ENCODE data around the gene B4GALT5.
A peak's percentile ranks its signal among the peaks of the same experiment; 100 is the strongest.
"Not testable (repeated sequence)": the region's sequence is repeated elsewhere in the genome, so short reads cannot be mapped to it uniquely, and the experiment has no call there.

B4GALT5 gene

GRCh38 chr20:49631856-49632418 is 81.7 kb downstream of the B4GALT5 start:
- no peak overlapping the region for H3K27ac ChIP-seq
- no peak for TF ChIP-seq CTCF (IDR thresholded peaks at IDR 0.05)
- no peak overlapping the region for H3K4me3 ChIP-seq
- no peak for DNase-seq (ENCODE audit: low spot score)

- DNase-seq (ENCODE audit: low spot score), result no peak
- no peak for TF ChIP-seq CTCF (IDR thresholded peaks at IDR 0.05)
- Histone ChIP-seq H3K4me3 (no peak overlapping the region), H3K27ac (peak overlapping the region in 1 of 2 donors; percentile 2)
Observed at GRCh38 chr20:49631061-49631716, 82.5 kb downstream of the B4GALT5 start.

- Histone ChIP-seq H3K4me3 (no peak overlapping the region), H3K27ac (no peak overlapping the region)
- TF ChIP-seq CTCF (IDR thresholded peaks at IDR 0.05), result no peak
- no peak for DNase-seq (ENCODE audit: low spot score)
Observed at GRCh38 chr20:49630396-49630951, 83.2 kb downstream of the B4GALT5 start.

- Histone ChIP-seq H3K4me3 (no peak overlapping the region), H3K27ac (no peak overlapping the region)
- no peak for DNase-seq (ENCODE audit: low spot score)
- no peak for TF ChIP-seq CTCF (IDR thresholded peaks at IDR 0.05)
Observed at GRCh38 chr20:49629606-49630005, 84.1 kb downstream of the B4GALT5 start.

- DNase-seq (ENCODE audit: low spot score); H3K4me3 ChIP-seq: not testable (repeated sequence)
Observed at GRCh38 chr20:49628280-49628679, 85.4 kb downstream of the B4GALT5 start.

GRCh38 chr20:49627329-49627761 is 86.3 kb downstream of the B4GALT5 start:
- Histone ChIP-seq H3K4me3 (no peak overlapping the region), H3K27ac (no peak overlapping the region)
- DNase-seq (ENCODE audit: low spot score), result no peak
- no peak for TF ChIP-seq CTCF (IDR thresholded peaks at IDR 0.05)

More at GRCh38 chr20:49628280-49628679, 85.4 kb downstream of the B4GALT5 start:
- H3K27ac ChIP-seq, result not testable (repeated sequence)

GRCh38 chr20:49624988-49625387 is 88.7 kb downstream of the B4GALT5 start:
- not testable (repeated sequence) for H3K27ac ChIP-seq; DNase-seq (ENCODE audit: low spot score); H3K4me3 ChIP-seq

GRCh38 chr20:49624317-49624716 is 89.4 kb downstream of the B4GALT5 start:
- TF ChIP-seq CTCF (IDR thresholded peaks at IDR 0.05), result no peak
- no peak for DNase-seq (ENCODE audit: low spot score)
- Histone ChIP-seq H3K27ac (no peak overlapping the region), H3K4me3 (no peak overlapping the region)

Data from coronary artery (tissue), 2 donors.